A549 (cell line): ENCODE results near the gene ABCA7. TPM values are rescaled to one million over a fixed set of nuclear protein-coding genes. Genes with fewer than 3 reads are reported as not detected.

Experiments
- BHLHE40 ChIP-seq: IDR thresholded peaks from 2 replicates; pipeline ENCODE4 v1.6.1; 2012; ENCODE audit warnings: low read depth, low read length, inconsistent platforms
- CBX8 ChIP-seq: fragments of 200-600 bp; sonication (generic); IDR thresholded peaks from 2 replicates; pipeline ENCODE4 v1.6.1; 2016
- EHF ChIP-seq: fragments of 250-450 bp; sonication (Bioruptor Pico); IDR thresholded peaks from 2 replicates; pipeline ENCODE4 v1.5.0; 2020; ENCODE audit warnings: mild to moderate bottlenecking
- ESRRA ChIP-seq: fragments of 150-350 bp; IDR thresholded peaks from 2 replicates; pipeline ENCODE4 v1.6.1; 2014; ENCODE audit warnings: mild to moderate bottlenecking, low read length, borderline replicate concordance
- FOSB ChIP-seq: fragments of 250-450 bp; sonication (Bioruptor Pico); IDR thresholded peaks from 2 replicates; pipeline ENCODE4 v1.5.0; 2020; ENCODE audit warnings: mild to moderate bottlenecking, moderate library complexity
- FOSL2 ChIP-seq, 2 experiments: fragments of 450-650 bp in 1 of 2; fragments of >200 bp in 1 of 2; sonication (Bioruptor Twin) in 1 of 2; formaldehyde crosslinking; IDR thresholded peaks; 2 replicates each; pipeline versions ENCODE4 v1.5.0 to v1.6.1; 2016 to 2020; ENCODE audit warnings: mild to moderate bottlenecking in 1 of 2, moderate library complexity in 1 of 2
- FOXS1 ChIP-seq: fragments of 250-450 bp; sonication (Bioruptor Pico); IDR thresholded peaks from 2 replicates; pipeline ENCODE4 v1.5.0; 2020; ENCODE audit warnings: mild to moderate bottlenecking, moderate library complexity
- GATA3 ChIP-seq: IDR thresholded peaks from 2 replicates; pipeline ENCODE4 v1.6.1; 2012; ENCODE audit warnings: borderline replicate concordance
- HDAC2 ChIP-seq: fragments of 200-600 bp; sonication (generic); IDR thresholded peaks from 2 replicates; pipeline ENCODE4 v1.6.1; 2016
- HEYL ChIP-seq: fragments of 250-450 bp; sonication (Bioruptor Pico); IDR thresholded peaks from 2 replicates; pipeline ENCODE4 v1.8.0; 2021; ENCODE audit warnings: mild to moderate bottlenecking, moderate library complexity
- HOXA7 ChIP-seq: fragments of 250-450 bp; sonication (Bioruptor Pico); IDR thresholded peaks from 2 replicates; pipeline ENCODE4 v1.5.0; 2020; ENCODE audit warnings: mild to moderate bottlenecking, moderate library complexity
- HOXB5 ChIP-seq: fragments of 250-450 bp; sonication (Bioruptor Pico); IDR thresholded peaks from 2 replicates; pipeline ENCODE4 v1.5.0; 2020; ENCODE audit warnings: mild to moderate bottlenecking, moderate library complexity
- JUN ChIP-seq, 2 experiments: fragments of >200 bp; sonication (Bioruptor Twin); formaldehyde crosslinking; IDR thresholded peaks; 2 replicates in 1 of 2; 3 replicates in 1 of 2; pipeline ENCODE4 v1.6.1; 2016 to 2017
- JUNB ChIP-seq: fragments of >200 bp; sonication (Bioruptor Twin); formaldehyde crosslinking; IDR thresholded peaks from 2 replicates; pipeline ENCODE4 v1.6.1; 2016
- KDM1A ChIP-seq: fragments of 200-600 bp; sonication (generic); IDR thresholded peaks from 2 replicates; pipeline ENCODE4 v1.6.1; 2016; ENCODE audit warnings: low read depth, mild to moderate bottlenecking
- MAFK ChIP-seq: fragments of 450-650 bp; IDR thresholded peaks from 2 replicates; pipeline ENCODE4 v1.6.1; 2014; ENCODE audit not compliant: partially characterized antibody
- MYC ChIP-seq: IDR thresholded peaks from 2 replicates; pipeline ENCODE4 v1.6.1; 2012; ENCODE audit warnings: mild to moderate bottlenecking, inconsistent platforms, low read length, improper control_type of control experiment, borderline replicate concordance
- NFE2L2 ChIP-seq: fragments of 150-350 bp; conservative IDR thresholded peaks from 2 replicates; pipeline ENCODE4 v1.6.1; 2014; ENCODE audit warnings: low read length
- NPAS2 ChIP-seq: fragments of 250-450 bp; sonication (Bioruptor Pico); IDR thresholded peaks from 2 replicates; pipeline ENCODE4 v1.8.0; 2022; ENCODE audit warnings: mild to moderate bottlenecking, moderate library complexity, borderline replicate concordance
- NR3C1 ChIP-seq: fragments of >200 bp; sonication (Bioruptor Twin); formaldehyde crosslinking; IDR thresholded peaks from 3 replicates; pipeline ENCODE4 v1.6.1; 2017
- POLR2A ChIP-seq: IDR thresholded peaks from 2 replicates; pipeline ENCODE4 v1.6.1; 2012; ENCODE audit warnings: mild to moderate bottlenecking, low read length
- POLR2AphosphoS2 ChIP-seq: conservative IDR thresholded peaks from 2 replicates; pipeline ENCODE4 v1.6.1; 2012; ENCODE audit warnings: low read length, improper control_type of control experiment, inconsistent platforms
- RAD21 ChIP-seq, 2 experiments: fragments of >200 bp in 1 of 2; sonication (Bioruptor Twin) in 1 of 2; formaldehyde crosslinking in 1 of 2; IDR thresholded peaks in 1 of 2; conservative IDR thresholded peaks in 1 of 2; 2 replicates in 1 of 2; 3 replicates in 1 of 2; pipeline ENCODE4 v1.6.1; 2012 to 2018; ENCODE audit warnings: inconsistent platforms in 1 of 2
- RCOR1 ChIP-seq: fragments of 150-350 bp; IDR thresholded peaks from 2 replicates; pipeline ENCODE4 v1.6.1; 2014; ENCODE audit warnings: antibody characterized with exemption, low read length, low read depth
- SMC3 ChIP-seq: fragments of >200 bp; sonication (Bioruptor Twin); formaldehyde crosslinking; IDR thresholded peaks from 3 replicates; pipeline ENCODE4 v1.6.1; 2018; ENCODE audit warnings: inconsistent platforms
- SREBF2 ChIP-seq: fragments of 450-650 bp; IDR thresholded peaks from 2 replicates; pipeline ENCODE4 v1.6.1; 2014; ENCODE audit warnings: mild to moderate bottlenecking, moderate library complexity
- TFCP2L1 ChIP-seq: fragments of 250-450 bp; sonication (Bioruptor Pico); IDR thresholded peaks from 2 replicates; pipeline ENCODE4 v1.5.0; 2021; ENCODE audit warnings: mild to moderate bottlenecking
- TP53 ChIP-seq: fragments of 250-450 bp; sonication (Bioruptor Pico); IDR thresholded peaks from 2 replicates; pipeline ENCODE4 v1.5.0; 2021; ENCODE audit warnings: mild to moderate bottlenecking, moderate library complexity
- ZFP36 ChIP-seq: fragments of 450-650 bp; IDR thresholded peaks from 2 replicates; pipeline ENCODE4 v1.6.1; 2014; ENCODE audit warnings: borderline replicate concordance; ENCODE audit not compliant: partially characterized antibody
- ZNF302 ChIP-seq: fragments of 250-450 bp; sonication (Bioruptor Pico); IDR thresholded peaks from 2 replicates; pipeline ENCODE4 v1.9.0; 2021; ENCODE audit warnings: inconsistent platforms, mild to moderate bottlenecking, moderate library complexity
- ZSCAN20 ChIP-seq: fragments of 250-450 bp; sonication (Bioruptor Pico); IDR thresholded peaks from 2 replicates; pipeline ENCODE4 v1.8.0; 2022; ENCODE audit warnings: mild to moderate bottlenecking, moderate library complexity
- polyA plus RNA-seq, 4 experiments: library from polyadenylated mRNA; depleted of rRNA in 3 of 4; stranded (reverse); fragments of >200 nt; fragmentation: RNase III in 1 of 4; extraction: RNeasy Plus Mini Kit Qiagen cat#74134 plus additional on column Dnase treatment in 1 of 4; gene quantifications; 2 replicates in 3 of 4; 3 replicates in 1 of 4; pipeline ENCODE4 v1.2.3, GENCODE V29; 2011 to 2017
- TF ChIP-seq, protein P1 (sequence below): IDR thresholded peaks from 2 replicates; pipeline ENCODE4 v1.6.1; 2012; ENCODE audit warnings: low read depth, borderline replicate concordance
- TF ChIP-seq, protein P2 (sequence below): fragments of >200 bp; sonication (Bioruptor Twin); formaldehyde crosslinking; IDR thresholded peaks from 3 replicates; pipeline ENCODE4 v1.5.1; 2016
- TF ChIP-seq, protein P3 (sequence below): fragments of >200 bp; sonication (Bioruptor Twin); formaldehyde crosslinking; IDR thresholded peaks from 2 replicates; pipeline ENCODE4 v1.6.1; 2016
- TF ChIP-seq, protein P4 (sequence below): IDR thresholded peaks from 2 replicates; pipeline ENCODE4 v1.6.1; 2012
- TF ChIP-seq, protein P5 (sequence below): fragments of 150-350 bp; IDR thresholded peaks from 2 replicates; pipeline ENCODE4 v1.6.1; 2014; ENCODE audit warnings: low read depth, mild to moderate bottlenecking, low read length

ABCA7 gene
- polyA plus RNA-seq, 2 of the 4 experiments (the other 2 are of a cell fraction), result 5.0 to 13.5 TPM

DNA sequence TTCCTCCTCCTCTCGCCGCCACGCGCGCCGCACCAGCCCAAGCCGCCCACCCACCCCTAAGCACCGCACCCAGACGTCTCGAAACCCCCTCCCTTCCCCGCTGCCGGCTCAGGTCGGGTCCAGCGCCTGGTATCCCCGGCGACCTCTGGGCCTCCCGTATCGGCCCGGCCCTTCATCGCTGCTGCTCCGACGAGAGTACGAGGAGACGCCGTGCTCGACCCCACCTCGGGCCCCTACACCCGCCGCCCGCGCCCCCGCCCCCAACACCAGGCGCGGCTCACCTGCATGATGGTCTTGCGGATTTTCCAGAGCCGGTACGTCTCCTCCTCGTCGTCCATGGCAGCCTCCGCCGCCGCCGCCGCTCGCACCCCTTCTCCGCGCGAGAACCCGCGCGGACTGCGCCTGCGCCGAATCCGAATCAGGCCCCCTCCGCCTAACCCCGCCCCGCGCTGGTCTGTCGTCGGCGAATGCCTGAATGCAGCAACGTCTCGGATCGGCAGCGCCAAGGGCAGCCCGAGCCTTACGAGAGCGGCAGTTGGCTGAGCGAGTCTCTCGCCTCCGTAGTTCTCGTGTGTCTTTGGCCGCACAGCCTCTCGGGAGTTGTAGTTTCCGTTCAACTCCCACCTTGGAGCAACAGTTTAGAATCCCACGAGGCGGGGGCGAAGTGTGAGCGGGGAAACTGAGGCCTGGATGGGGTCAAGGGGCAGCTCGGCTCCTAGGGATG lies 55.2 kb downstream of the ABCA7 start, which contains the start of gene POLR2E (continued):
- TF ChIP-seq POLR2AphosphoS2 (no peak), FOSL2 (IDR thresholded peaks at IDR 0.05) (no peak), FOSL2 (CRISPR knock-in tag; IDR thresholded peaks at IDR 0.05) (no peak), MAFK (no peak), FOXS1 (CRISPR knock-in tag) (no peak), NR3C1 (no peak), POLR2A (peak; percentile 83), CBX8 (no peak), ESRRA (no peak), ZNF302 (CRISPR knock-in tag) (no peak), JUNB (no peak), HEYL (CRISPR knock-in tag) (no peak), NPAS2 (CRISPR knock-in tag) (no peak), MYC (no peak), FOSB (CRISPR knock-in tag) (no peak), RAD21 (conservative IDR thresholded peaks at IDR 0.05 in 1 of 2, IDR thresholded peaks at IDR 0.05 in 1 of 2) (no peak), TP53 (CRISPR knock-in tag) (no peak), SREBF2 (no peak), HOXA7 (CRISPR knock-in tag) (no peak), JUN (IDR thresholded peaks at IDR 0.05) (peak; percentile 70 to 91; a peak in 3 of 5 replicates), SMC3 (no peak), RCOR1 (no peak), EHF (CRISPR knock-in tag) (no peak), TFCP2L1 (CRISPR knock-in tag) (no peak), BHLHE40 (no peak), KDM1A (no peak), ZFP36 (no peak), HOXB5 (CRISPR knock-in tag) (no peak), GATA3 (0 out of 2 replicates have a peak, but pooled peaks have one; percentile 13), HDAC2 (no peak), ZSCAN20 (no peak), NFE2L2 (no peak)
- TF ChIP-seq, protein P1, sequence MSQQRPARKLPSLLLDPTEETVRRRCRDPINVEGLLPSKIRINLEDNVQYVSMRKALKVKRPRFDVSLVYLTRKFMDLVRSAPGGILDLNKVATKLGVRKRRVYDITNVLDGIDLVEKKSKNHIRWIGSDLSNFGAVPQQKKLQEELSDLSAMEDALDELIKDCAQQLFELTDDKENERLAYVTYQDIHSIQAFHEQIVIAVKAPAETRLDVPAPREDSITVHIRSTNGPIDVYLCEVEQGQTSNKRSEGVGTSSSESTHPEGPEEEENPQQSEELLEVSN, result no peak
- TF ChIP-seq, protein P2, sequence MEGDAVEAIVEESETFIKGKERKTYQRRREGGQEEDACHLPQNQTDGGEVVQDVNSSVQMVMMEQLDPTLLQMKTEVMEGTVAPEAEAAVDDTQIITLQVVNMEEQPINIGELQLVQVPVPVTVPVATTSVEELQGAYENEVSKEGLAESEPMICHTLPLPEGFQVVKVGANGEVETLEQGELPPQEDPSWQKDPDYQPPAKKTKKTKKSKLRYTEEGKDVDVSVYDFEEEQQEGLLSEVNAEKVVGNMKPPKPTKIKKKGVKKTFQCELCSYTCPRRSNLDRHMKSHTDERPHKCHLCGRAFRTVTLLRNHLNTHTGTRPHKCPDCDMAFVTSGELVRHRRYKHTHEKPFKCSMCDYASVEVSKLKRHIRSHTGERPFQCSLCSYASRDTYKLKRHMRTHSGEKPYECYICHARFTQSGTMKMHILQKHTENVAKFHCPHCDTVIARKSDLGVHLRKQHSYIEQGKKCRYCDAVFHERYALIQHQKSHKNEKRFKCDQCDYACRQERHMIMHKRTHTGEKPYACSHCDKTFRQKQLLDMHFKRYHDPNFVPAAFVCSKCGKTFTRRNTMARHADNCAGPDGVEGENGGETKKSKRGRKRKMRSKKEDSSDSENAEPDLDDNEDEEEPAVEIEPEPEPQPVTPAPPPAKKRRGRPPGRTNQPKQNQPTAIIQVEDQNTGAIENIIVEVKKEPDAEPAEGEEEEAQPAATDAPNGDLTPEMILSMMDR, result no peak
- TF ChIP-seq, protein P3, sequence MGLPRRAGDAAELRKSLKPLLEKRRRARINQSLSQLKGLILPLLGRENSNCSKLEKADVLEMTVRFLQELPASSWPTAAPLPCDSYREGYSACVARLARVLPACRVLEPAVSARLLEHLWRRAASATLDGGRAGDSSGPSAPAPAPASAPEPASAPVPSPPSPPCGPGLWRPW, result no peak
- TF ChIP-seq, protein P4, sequence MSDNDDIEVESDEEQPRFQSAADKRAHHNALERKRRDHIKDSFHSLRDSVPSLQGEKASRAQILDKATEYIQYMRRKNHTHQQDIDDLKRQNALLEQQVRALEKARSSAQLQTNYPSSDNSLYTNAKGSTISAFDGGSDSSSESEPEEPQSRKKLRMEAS, result peak; percentile 63
- TF ChIP-seq, protein P5, sequence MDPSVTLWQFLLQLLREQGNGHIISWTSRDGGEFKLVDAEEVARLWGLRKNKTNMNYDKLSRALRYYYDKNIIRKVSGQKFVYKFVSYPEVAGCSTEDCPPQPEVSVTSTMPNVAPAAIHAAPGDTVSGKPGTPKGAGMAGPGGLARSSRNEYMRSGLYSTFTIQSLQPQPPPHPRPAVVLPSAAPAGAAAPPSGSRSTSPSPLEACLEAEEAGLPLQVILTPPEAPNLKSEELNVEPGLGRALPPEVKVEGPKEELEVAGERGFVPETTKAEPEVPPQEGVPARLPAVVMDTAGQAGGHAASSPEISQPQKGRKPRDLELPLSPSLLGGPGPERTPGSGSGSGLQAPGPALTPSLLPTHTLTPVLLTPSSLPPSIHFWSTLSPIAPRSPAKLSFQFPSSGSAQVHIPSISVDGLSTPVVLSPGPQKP, result no peak
